Activated CD8-positive, alpha-beta memory T cell treated with anti-CD3 and anti-CD28 coated beads, Interleukin-2, amount 50 U/mL, for 48 hours (primary cell): ENCODE measurements around the gene ALDH1A1.

Experiments
- DNase-seq: peaks from one replicate; pipeline ENCODE4 v3.0.0-alpha.2; 2020

Gene ALDH1A1

GRCh38 chr9:72952914-72953313 lies at the start of gene ALDH1A1:
TSS of gene ALDH1A1 (minus strand) at chr9:72953053. CDS start at chr9:72953000, 53 bp downstream.
- DNase-seq, result no peak

- DNase-seq, result no peak
Observed at GRCh38 chr9:73001860-73002259, 49.0 kb upstream of the ALDH1A1 start.

GRCh38 chr9:72998363-72998762 lies 45.5 kb upstream of the ALDH1A1 start:
- no peak for DNase-seq

- DNase-seq, result no peak
Observed at GRCh38 chr9:72997387-72997995, 44.6 kb upstream of the ALDH1A1 start.

GRCh38 chr9:72996684-72997314 lies 43.9 kb upstream of the ALDH1A1 start:
- DNase-seq, result no peak

GRCh38 chr9:72996114-72996513 lies 43.3 kb upstream of the ALDH1A1 start:
- no peak for DNase-seq

- DNase-seq, result no peak
Observed at GRCh38 chr9:72995131-72996024, 42.5 kb upstream of the ALDH1A1 start.

- DNase-seq, result no peak
Observed at GRCh38 chr9:72991772-72992171, 38.9 kb upstream of the ALDH1A1 start.

- no peak for DNase-seq
Observed at GRCh38 chr9:72990397-72991182, 37.7 kb upstream of the ALDH1A1 start.

GRCh38 chr9:72986522-72987116 lies 33.8 kb upstream of the ALDH1A1 start:
- no peak for DNase-seq

- no peak for DNase-seq
Observed at GRCh38 chr9:72985746-72986145, 32.9 kb upstream of the ALDH1A1 start.

GRCh38 chr9:72984991-72985390 lies 32.1 kb upstream of the ALDH1A1 start:
- DNase-seq, result no peak

- no peak for DNase-seq
Observed at GRCh38 chr9:72984226-72984947, 31.5 kb upstream of the ALDH1A1 start.

- no peak for DNase-seq
Observed at GRCh38 chr9:72983512-72984225, 30.8 kb upstream of the ALDH1A1 start.

- DNase-seq, result no peak
Observed at GRCh38 chr9:72983056-72983455, 30.2 kb upstream of the ALDH1A1 start.

- no peak for DNase-seq
Observed at GRCh38 chr9:72982146-72982799, 29.4 kb upstream of the ALDH1A1 start.

- DNase-seq, result no peak
Observed at GRCh38 chr9:72981433-72981832, 28.6 kb upstream of the ALDH1A1 start.

GRCh38 chr9:72980600-72981265 lies 27.9 kb upstream of the ALDH1A1 start:
- no peak for DNase-seq

- DNase-seq, result no peak
Observed at GRCh38 chr9:72980183-72980582, 27.3 kb upstream of the ALDH1A1 start.
